Measurements from ENCODE around the gene NUBPL.
"Not testable (repeated sequence)": the region's sequence is repeated elsewhere in the genome, so short reads cannot be mapped to it uniquely, and the experiment has no call there.

Gene NUBPL

GRCh38 chr14:31825459-31825858, 264.3 kb downstream of the NUBPL start:
- no peak for DNase-seq

- no peak for DNase-seq
These were observed 266.1 kb downstream of the NUBPL start for GRCh38 chr14:31827325-31827724.

GRCh38 chr14:31828946-31829868, 268.0 kb downstream of the NUBPL start:
- no peak for DNase-seq

- no peak for DNase-seq
These were observed 273.4 kb downstream of the NUBPL start for GRCh38 chr14:31834616-31835015.

GRCh38 chr14:31835049-31835448, 273.8 kb downstream of the NUBPL start:
- DNase-seq, result no peak

- no peak for DNase-seq
These were observed 275.8 kb downstream of the NUBPL start for GRCh38 chr14:31837031-31837430.

- DNase-seq, result no peak
These were observed 281.7 kb downstream of the NUBPL start for GRCh38 chr14:31842899-31843298.

- no peak for DNase-seq
These were observed 282.3 kb downstream of the NUBPL start for GRCh38 chr14:31843361-31844091.

- no peak for DNase-seq
These were observed 293.4 kb downstream of the NUBPL start for GRCh38 chr14:31854508-31855075.

GRCh38 chr14:31855262-31855661, 294.1 kb downstream of the NUBPL start:
- DNase-seq, result no peak

GRCh38 chr14:31856003-31856402, 294.8 kb downstream of the NUBPL start:
- DNase-seq, result not testable (repeated sequence)

GRCh38 chr14:31858868-31859267, 297.7 kb downstream of the NUBPL start:
- no peak for DNase-seq

GRCh38 chr14:31864937-31865855, 304.0 kb downstream of the NUBPL start:
- DNase-seq, result no peak

- no peak for DNase-seq
These were observed 306.4 kb downstream of the NUBPL start for GRCh38 chr14:31867570-31867969.

- DNase-seq, result not testable (repeated sequence)
These were observed 306.9 kb downstream of the NUBPL start for GRCh38 chr14:31868096-31868495.

GRCh38 chr14:31876741-31877140, 315.5 kb downstream of the NUBPL start:
- no peak for DNase-seq

GRCh38 chr14:31877255-31877798, 316.1 kb downstream of the NUBPL start:
- DNase-seq, result no peak

GRCh38 chr14:31879661-31880348, 318.6 kb downstream of the NUBPL start:
- DNase-seq, result no peak

- no peak for DNase-seq
These were observed 319.7 kb downstream of the NUBPL start for GRCh38 chr14:31880935-31881334.

GRCh38 chr14:31881531-31882310, 320.5 kb downstream of the NUBPL start:
- DNase-seq, result no peak

GRCh38 chr14:31884238-31884637, 323.0 kb downstream of the NUBPL start:
- no peak for DNase-seq

All from midbrain (tissue), 1 donor.